OCI-M2 (cell line): ENCODE results near the gene KIF26A.
"Not testable (repeated sequence)": the region's sequence is repeated elsewhere in the genome, so short reads cannot be mapped to it uniquely, and the experiment has no call there.

ENCODE experiments used
- DNase-seq: peaks from one replicate; lab custom pipeline; 2025; ENCODE audit not compliant: unreplicated experiment; lab: John Stamatoyannopoulos, UW

KIF26A gene

DNA sequence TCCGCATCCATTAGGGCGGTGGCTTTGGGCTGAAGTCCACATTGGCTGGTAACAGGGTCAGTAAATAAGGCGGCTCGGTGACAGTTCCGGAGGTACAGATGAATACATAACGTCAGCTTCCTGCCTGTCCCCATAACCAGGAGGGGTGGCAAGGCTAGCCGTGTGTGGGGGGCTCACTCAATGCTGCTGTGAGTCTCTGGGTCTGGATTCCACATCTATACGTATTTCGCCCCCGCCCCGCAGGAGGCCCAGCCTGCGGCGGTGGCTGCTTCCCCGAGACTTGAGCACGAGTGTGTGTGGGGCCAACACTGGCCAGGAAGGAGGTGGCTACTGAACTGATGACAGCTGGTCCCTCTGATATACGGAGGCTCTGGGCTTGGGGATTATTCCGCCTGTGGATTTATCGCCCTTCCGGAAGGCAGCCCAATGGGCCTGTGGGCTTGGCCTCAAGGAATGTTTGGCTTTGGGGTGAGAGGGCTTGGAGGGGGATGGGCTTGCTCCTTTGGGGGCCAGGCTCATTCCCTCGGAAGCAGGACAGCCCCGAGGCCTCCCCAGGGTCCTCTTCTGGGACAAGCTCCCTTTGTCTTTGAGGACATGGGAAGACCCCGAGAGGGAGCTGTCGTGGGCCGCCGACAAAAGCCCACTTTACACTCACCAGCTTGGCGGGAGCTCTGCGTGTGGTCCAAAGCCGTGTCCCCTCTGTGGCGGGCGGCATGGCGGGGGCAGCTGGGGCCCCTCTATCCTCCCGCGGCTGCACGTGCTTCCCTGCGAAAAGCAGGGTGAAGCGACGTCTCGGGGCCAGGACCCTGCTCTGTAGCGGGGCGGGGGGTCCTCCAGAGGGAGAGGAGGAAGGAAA lies 82.1 kb downstream of the KIF26A start:
- DNase-seq, result no peak

DNA sequence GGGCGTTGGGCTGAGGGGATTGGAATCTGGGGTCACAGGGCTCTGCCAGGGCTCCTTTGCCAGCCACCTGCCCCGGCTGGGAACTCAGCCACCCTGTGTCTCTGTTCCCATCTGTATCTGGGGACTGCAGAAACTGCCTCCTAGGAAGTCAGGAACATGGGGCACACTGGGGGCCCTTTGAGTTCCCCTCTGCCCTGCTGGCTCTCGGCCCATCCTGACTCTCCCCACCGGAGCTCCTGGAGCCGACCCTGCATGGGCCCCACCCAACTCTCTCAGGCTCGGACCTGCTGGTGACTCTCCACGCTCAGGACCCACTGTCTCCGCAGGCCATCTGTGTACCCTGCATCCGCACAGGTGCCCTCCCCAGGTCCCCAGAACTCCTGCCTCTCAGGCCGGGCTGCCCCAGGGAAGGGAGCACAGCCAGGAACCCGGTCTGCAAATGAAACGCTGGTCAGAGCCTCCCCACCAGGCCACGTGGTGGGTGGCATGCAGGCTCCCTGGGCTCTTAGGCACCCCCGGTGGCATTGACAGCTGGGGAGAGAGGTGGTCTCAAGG lies 82.8 kb downstream of the KIF26A start:
- DNase-seq, result no peak

DNA sequence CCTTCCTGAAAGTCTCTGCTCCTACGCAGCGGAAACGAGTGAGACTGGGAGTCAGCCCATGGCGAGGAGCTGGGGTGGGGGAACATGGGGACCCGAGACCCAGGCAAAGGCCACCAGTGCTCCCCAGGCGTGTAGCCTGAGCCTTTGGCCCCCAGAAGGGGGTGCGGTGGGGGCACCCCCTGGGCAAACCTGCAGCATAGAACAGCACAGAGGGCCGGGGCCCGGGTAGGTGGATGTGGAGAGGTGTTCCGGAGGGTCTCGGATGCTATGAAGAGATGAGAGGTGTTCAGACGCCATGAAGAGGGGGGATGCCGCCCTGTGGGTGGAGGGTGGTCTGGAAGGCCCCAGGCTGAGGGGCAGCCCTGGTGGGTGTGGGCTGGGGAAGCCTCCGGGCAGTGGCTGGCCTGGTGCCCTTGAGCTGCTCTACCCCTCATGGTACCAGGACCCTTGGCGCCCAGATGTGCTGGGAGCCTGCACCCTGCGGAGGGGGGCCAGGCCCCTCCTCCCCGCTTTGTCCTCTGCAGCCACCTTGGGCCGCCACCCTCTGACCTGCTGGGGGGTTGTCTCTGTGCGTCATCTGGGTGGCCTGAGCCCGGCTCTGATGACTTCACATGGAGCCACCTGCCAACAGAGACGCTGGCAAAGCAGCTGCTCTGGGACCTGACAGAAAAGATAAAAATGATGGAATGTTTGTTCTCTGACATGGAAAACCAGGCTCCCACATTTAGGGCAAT lies 83.4 kb downstream of the KIF26A start:
- no peak for DNase-seq

DNA sequence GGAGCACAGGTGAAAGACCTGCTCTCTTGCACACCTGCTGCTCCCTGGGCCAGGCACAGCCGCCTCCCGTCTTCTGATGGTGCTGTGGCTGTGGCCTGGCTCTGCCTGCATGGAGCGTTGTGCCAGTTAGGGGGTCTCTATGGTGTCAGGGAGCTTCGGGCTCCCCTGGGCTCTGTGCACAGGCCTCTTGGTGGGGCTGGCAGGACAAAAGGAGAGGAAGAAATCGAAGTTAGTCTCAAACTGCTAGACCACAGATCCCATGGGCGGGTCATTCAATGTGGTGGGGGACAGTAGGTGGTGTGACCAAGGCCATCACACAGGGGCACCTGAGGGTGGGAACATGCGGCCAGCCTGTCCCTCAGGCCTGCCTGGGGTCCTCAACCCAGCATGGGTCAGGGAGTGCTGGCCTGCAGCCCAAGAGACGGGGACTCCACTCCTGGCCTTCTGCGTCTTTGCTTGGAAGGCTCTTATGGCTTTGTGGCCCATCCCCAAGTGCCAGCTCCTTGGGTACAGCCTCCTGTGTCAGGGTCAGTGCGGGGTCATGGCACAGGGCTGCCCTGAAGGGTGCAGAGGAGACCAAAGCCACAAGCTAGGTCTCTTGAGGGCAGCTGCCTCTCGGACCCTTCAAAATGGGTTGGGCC lies 84.1 kb downstream of the KIF26A start:
- no peak for DNase-seq

DNA sequence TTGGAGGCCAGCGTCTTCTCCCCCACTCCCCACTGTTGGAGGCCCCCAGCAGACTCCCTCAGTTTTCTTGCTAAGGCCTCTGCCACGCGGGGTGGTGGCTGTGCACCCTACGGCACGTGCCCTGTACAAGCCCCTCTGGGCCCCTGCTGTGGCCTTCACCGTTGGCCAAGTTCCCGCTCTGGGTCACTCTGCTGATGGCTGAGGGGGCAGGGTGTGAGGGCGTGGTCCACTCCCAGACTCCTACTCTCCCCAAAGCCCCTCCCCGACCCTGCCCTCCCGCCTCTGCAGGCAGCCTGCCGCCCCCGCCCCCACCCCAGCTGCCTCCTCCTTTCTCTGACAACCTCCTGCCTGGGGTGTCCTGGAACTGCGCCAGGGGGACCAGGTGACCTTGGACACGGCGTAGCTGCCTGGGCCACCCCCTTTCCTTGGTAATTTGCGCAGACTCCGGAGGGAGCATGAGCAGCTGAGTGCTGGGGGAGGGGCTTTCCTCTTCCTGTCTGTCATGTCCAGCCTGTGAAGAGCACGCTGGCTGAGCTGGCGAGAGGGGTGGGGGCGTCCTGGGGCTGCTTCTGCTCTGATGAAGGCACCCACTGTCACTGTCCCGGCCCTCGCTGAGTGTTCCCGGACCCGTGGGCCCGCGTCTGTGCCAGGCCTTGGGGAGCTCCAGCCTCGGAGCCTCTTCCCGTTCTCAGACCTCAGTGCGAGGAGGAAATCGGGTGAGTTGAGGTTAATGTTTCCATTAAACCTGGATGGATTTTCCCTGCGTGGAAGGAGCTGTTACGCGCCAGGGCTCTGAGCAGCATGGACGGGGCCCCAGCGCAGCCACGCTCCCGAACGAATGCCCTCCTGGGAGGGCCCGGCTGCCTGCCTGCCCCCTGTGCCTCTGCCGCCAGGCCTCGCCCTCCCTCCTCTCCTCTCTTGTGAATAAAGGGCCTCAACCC lies 85.0 kb downstream of the KIF26A start:
- no peak for DNase-seq

DNA sequence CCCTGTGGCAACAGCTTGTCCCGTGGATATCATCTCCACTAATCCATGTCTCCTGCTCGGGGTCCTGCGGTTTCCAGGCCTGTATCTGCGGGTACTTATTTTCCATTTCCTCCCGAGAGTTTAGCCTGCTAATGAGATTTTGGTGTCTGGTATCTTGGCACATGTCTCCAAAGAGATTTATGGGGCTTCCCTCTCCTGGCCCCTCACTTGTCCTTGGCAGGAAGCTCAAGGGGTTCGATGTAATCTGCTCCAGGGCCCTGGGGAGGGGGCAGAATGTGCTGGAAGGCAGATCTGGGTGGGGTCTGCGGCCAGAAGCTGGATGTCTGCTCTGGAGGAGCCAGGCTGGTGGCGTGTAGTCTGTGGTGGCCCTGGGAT lies 85.7 kb downstream of the KIF26A start:
- DNase-seq, result no peak

DNA sequence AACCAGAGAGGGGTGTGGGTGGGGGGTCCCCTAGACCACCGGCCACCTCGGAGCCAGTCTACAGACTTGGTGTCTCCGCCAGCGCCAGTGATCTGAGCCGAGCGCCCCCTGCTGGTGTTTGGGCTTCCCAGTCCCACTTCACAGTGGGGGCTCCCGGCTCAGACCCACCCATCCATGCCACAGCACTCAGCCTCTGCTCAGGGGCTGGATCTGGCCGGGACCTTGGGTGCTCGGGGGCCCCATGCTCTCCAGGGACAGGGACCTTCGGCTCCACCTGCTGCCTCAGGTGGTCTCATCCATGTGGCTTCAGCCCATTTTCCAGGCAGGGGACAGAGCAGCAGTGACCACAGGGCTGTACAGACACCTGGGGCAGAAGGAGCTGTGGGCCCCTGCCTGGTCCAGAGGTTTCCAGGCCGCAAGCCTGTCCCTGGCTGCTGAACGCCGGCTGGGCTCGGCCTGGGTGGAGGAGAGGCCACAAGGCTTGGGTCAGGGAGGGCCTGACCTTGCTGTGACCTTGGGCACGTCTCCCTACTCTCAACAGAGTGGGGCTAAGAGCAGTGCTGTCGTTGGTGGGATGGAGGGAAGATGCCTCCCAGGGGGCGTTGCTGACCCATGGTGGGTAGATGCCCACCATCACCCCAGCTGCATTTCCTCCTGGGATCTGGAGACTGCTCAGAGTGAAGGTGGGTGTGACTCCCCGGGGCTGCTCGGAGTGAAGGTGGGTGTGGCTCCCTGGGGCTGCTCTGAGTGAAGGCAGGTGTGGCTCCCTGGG lies 86.3 kb downstream of the KIF26A start:
- no peak for DNase-seq

DNA sequence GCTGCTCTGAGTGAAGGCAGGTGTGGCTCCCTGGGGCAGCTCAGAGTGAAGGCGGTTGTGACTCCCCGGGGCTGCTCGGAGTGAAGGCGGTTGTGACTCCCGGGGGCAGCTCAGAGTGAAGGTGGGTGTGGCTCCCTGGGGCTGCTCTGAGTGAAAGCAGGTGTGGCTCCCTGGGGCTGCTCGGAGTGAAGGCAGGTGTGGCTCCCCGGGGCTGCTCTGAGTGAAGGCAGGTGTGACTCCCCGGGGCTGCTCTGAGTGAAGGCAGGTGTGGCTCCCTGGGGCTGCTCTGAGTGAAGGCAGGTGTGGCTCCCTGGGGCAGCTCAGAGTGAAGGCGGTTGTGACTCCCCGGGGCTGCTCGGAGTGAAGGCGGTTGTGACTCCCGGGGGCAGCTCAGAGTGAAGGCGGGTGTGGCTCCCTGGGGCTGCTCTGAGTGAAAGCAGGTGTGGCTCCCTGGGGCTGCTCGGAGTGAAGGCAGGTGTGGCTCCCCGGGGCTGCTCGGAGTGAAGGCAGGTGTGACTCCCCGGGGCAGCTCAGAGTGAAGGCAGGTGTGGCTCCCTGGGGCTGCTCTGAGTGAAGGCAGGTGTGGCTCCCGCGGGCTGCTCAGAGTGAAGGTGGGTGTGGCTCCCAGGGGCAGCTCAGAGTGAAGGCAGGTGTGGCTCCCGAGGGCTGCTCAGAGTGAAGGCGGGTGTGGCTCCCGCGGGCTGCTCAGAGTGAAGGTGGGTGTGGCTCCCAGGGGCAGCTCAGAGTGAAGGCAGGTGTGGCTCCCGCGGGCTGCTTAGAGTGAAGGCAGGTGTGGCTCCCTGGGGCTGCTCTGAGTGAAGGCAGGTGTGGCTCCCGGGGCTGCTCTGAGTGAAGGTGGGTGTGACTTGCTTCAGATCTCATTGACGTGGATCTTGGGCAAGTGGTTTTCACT lies 87.1 kb downstream of the KIF26A start:
- not testable (repeated sequence) for DNase-seq

DNA sequence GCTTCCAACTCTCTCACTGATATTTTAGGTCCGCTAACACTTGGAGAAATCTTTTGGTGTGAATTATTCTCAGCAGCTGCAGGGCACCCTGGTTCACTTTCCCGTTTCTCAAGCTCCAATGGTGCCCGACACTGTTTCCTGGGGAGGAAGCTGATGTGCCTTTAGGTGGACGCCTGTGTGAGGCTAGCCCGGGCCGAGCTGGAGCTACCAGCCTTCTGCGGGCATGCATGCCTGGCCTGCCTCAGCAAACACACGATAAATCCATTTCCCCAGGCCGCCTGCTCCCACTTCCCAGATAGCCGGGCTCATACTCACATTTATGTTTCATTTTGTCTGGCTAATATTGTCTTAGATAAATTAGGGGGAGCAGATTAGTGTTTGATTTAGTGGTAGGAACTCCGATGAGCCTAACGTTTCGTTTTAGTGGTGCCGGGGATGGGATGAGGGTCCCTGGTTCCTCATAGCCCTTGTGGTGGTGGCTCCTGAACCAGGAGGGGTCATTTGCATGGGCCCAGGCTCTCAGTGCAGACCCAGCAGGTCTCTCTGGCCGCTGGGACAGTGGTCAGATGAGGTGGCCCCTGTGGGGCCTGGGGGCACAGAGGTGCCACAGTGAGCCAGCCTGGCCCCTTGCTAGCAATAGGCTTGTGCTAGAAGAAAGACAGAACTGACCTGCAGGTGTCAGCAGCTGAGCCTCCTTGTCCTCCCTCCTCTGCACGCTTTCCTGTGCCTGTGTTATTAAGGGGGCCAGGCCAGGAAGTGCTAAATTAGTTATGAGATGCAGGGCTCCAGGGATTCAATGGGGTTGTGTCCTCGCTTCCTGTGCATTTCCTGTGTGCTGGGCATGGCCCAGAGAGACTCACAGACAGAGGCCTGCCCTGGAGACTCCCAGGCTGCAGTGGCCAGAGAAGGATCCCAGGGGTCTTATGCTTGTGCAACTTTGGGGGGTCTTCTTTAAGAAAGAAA lies 88.3 kb downstream of the KIF26A start:
- DNase-seq, result no peak

DNA sequence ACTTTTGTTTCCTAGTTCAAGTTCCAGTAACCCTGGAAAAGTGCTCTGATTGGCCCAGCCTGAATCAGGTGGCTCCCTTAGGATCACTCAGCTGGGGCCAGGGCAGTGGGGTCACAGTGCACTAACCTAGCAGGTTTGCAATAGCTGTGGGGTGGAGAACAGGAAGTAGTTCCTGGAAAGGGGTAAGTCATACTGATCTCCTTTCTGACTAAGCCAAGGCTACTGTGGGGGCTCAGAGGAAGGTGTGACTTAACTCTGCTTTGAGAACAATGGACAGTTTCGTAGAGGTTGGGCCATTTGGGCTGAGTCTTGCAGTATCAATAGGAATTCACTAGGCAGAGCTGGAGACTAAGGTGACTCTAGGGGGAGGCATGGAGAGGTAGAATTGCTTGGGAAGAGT lies 89.4 kb downstream of the KIF26A start:
- DNase-seq, result no peak

DNA sequence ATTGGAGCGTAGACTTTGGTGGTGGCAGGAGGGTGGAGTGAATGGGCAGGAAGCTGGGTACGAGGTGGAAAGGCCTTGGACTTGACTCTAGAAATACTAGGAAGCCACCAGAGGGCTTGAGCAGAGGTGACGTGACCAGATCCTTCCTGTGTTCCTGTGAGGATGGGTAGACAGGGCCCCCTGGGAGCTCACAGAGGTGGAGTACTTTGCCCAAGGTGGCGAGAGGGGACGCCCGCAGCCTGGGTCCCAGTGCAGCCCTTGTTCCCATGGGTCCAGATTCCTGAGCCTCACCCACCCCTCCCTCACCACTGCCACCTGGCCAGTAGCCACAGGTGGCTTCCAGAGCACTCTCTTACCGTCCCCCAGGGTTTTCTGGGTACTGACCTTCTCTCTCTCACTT lies 89.8 kb downstream of the KIF26A start:
- DNase-seq, result no peak

DNA sequence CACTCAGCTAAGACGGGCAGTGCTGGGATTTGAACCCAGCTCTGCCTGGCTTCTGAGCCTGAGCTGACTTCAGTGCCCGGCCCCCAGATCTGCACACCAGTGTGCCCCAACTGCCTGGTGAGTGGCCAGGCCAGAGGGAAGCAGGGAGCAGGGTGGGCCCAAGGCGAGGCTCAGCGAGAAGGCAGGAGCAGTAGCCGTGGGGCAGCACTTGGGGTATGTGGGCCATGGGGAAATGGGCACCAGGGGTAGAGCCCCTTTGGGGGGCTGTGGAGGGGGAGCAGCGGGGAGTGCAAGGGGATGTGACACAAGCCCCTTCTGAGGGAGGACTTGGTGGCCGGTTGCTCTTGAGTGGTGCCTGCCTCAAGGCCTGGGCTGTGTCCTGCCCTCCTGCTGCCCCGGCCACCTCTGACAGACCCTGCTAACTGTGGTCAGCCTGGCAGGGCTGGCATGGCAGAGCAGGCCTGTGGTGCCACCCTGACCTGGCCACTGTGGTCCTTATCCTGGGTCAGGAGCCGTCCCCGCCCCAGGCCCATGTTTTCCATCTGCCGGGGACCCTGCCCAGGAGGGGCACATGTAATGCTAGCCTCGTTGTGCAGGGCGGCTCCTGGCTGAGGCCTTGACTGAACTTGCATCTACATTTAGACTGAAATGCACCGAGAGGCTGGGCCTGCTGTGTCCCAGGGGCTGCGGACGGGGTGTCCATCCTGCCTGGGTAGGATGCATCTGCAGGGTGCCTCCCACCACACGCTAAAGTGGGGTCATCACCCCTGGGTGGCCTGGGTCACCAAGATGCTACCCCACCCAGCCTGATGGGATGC lies 90.5 kb downstream of the KIF26A start:
- DNase-seq, result no peak

DNA sequence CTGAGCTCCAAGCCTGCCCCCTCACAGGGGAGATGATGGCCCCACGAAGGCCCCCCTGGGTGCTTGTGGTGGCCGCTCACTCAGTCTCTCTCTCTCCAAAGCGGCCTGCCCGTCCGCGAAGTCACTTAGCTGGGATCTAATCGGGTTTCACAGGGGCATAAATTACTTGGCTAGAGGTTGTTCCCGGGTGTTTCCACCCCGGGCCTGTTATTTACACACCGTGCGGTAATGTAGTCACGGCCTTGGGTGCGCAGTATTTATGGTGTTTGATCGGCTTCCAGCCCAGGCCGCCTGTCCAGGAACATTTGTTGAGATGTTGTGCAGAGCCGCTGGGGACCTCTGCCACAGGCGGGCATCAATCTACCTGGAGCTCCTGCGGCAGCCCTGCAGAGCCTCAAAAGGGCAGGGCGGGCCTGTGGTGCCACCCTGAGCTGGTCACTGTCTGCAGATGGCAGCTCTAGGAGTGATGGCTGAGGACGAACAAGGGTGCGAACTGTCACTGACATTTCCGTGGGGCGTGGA lies 91.2 kb downstream of the KIF26A start:
- DNase-seq, result no peak

DNA sequence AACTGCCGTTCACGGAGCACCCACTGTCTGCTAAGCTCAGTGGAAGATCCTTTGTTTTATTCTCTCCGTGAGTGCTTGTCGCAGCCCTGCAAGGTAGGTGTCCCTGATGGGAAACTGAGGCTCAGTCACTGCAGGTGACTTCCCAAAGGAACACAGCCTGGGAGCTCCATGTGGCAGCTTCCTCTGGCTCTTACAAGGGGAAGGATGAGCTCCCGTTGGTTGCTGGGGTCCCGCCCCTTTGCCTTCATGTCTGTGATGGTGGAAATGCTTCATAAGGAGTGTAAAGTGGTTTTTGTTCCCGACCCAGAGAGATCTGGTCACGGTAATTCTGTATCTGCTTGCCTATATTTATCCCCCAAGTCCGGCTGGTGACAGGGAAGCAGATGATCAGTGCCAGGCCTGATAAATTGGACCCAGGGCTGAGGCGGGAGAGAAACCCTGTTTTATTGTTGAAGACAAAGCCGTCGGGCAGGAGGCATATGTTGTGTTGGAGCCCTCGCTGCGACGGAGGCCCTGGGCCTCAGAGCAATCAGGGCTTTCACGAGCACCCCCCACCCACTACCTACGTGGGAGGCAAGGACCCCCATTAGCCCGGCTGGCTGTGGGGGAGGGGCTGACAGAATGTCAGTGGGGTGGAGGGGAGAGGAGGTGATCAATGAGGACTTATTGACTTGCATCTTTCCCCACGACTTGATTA lies 91.9 kb downstream of the KIF26A start:
- no peak for DNase-seq
